ENCODE measurements around the gene PROZ.

PROZ gene

DNA sequence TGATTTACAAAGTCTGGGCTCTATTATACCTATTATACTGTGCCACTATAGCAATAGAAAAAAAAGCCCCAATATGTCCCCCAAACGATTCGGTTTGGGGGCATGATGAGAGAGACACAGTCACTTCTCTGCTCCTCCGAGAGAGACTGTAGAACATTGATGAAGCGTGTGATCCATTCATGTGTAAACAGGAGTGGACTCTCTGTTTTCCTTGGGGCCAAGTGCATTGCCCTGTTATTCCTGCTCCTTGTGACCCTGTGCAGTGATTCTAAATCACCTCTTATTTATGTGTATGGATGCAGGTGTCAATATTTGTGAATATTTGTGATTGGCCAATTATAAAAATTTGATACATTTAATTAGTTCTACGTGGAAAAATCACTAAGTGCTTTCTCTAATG is 18.9 kb upstream of the PROZ start:
- in situ Hi-C loops (cut with HindIII; ENCODE audit: low sequenced_read_pairs) = loop anchor here (10.0 kb wide), 1 partner anchor 55 kb away; no protein-coding TSS in a partner anchor

- in situ Hi-C loops (cut with HindIII; ENCODE audit: low sequenced_read_pairs) = no loop called here
Observed at GRCh38 chr13:113140677-113141600, 17.5 kb upstream of the PROZ start.

DNA sequence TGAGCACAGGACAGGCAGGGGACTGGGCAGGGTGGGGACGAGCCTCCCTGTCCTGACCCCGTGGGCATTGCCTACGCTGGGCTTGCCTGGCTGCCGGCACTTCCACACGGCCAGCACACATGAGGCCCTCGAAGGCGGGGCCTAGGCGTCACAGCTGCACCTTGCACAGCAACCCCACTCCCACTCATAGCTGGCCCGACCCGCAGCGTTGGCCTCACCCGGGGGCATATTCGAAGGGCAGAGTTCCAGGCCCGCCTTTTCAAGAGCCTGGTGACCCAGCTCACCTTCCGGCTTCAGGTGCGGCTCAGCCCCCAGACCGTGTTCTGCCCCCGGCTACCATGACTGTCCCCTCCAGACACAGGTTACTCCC is 16.9 kb upstream of the PROZ start:
- in situ Hi-C loops (cut with HindIII; ENCODE audit: low sequenced_read_pairs) = no loop called here

DNA sequence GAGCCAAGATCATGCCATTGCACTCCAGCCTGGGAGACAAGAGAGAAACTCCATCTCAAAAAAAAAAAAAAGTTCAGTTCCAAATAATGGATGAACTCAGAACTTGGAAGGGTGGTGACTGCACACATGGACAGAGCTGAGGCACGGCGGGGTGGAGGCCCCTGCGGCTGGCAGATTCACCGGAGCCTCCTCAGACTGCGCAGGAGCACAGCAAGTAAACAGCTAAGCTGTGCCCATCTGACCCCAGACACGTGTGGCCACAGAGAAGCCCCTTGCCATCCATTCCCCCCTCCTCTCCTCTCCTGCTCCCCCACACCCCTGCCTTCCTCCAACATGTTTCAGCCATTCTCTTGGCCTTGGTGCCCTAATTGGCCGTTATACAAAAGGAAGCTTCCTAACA is 15.6 kb upstream of the PROZ start:
- in situ Hi-C loops (cut with HindIII; ENCODE audit: low sequenced_read_pairs) = no loop called here

DNA sequence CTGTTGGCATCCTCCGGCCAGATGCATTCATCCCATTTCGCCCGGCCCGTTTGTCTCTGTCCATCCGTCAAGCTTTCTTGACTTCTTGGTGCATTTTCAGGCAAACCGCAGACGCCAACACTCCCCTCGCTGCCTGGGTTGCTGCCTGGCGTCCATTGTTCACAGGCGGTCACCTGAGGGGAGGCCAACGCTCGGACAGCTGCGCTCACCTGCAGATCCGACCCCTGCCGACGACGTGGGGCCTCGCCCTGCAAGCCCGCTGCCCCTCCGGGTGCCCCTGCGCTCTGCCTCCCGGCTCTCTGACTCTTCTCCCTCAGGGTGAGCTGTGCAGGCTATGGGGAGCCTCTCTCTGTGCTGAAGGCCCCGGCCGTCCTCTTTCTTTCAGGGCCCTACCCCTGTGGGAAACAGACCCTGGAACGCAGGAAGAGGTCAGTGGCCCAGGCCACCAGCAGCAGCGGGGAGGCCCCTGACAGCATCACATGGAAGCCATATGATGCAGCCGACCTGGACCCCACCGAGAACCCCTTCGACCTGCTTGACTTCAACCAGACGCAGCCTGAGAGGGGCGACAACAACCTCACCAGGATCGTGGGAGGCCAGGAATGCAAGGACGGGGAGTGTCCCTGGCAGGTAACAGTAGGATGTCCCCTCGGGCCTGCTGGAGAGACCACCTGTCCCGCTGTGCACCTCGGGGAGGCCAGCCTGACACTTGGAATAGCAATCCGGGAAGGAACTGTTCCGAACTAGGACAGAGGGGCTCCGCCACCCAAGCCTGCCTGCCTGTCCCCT is 14.8 kb upstream of the PROZ start:
- in situ Hi-C loops (cut with HindIII; ENCODE audit: low sequenced_read_pairs) = no loop called here

- in situ Hi-C loops (cut with HindIII; ENCODE audit: low sequenced_read_pairs) = no loop called here
Observed at GRCh38 chr13:113144255-113144629, 14.2 kb upstream of the PROZ start.

GRCh38 chr13:113145496-113145895 is 13.0 kb upstream of the PROZ start:
- in situ Hi-C loops (cut with HindIII; ENCODE audit: low sequenced_read_pairs) = no loop called here

DNA sequence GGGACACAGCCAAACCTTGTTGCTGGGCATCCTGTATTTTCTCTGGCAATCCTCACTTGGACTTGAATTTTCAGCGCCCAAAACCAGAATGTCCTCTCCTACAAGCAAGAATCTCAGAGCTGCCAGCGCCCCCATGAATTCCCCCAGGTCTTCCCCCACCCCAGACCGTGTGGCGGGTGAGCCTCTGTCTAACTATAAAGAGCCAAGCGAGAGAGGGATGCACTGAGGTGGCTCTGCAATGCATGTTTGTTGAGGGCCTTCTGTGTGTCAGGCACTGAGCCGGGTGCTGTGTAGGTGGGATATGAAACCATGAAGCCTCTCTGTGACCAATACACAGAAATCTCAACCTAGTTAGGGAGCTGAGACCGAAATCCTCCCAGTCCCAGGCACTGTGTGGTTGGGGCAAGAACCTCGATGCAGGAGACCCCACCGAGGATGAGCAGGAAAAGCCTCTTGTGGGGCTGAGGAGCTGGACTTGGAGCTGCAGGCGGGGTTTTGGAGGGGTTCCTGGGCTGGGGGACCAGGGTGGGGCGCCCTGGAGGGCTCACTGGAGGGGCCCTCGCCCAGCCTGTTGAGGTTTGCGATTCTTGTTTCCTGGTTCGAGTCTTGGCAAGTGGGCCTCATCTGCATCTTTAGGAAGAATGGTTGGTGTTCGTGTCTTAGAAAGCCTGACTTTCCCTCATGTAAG is 12.4 kb upstream of the PROZ start:
- in situ Hi-C loops (cut with HindIII; ENCODE audit: low sequenced_read_pairs) = no loop called here

DNA sequence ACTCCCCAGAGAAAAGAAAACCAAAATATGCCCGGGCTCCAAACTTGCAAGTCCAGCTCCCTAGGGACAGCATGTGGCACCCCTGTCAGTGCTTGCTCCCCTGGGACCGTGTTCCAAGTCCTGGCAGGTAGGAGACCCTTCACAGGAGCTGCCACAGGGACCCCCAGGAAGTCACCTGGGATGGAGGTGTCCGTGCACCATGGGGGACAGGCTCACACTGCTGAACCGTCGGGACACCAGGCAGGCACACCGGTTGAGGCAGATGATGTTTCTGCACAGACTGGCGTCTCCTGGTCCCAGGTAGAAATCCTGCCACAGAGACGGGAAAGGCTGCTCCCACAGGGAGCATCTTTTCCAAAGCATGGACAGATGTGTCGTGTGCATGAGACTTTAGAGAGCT is 11.7 kb upstream of the PROZ start:
- in situ Hi-C loops (cut with HindIII; ENCODE audit: low sequenced_read_pairs) = no loop called here

DNA sequence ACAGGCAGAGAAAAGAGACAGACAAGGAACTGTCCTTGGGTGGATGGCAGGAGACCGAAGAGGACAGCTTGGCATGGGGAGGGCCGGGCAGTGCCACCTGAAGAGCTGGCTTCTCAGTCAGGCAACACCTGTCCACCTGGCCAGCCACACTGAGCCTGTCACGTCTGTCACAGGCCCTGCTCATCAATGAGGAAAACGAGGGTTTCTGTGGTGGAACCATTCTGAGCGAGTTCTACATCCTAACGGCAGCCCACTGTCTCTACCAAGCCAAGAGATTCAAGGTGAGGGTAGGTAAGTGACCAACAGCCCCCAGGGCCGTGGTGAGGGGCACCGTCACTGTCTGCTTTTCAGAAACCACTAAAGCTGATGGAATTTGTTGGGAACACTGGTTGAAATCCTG is 11.2 kb upstream of the PROZ start:
- in situ Hi-C loops (cut with HindIII; ENCODE audit: low sequenced_read_pairs) = no loop called here

GRCh38 chr13:113148407-113148806 is 10.0 kb upstream of the PROZ start:
- in situ Hi-C loops (cut with HindIII; ENCODE audit: low sequenced_read_pairs) = no loop called here

- in situ Hi-C loops (cut with HindIII; ENCODE audit: low sequenced_read_pairs) = no loop called here
Observed at GRCh38 chr13:113148940-113149503, 9.4 kb upstream of the PROZ start.

GRCh38 chr13:113149711-113150549 is 8.5 kb upstream of the PROZ start:
- in situ Hi-C loops (cut with HindIII; ENCODE audit: low sequenced_read_pairs) = no loop called here

- in situ Hi-C loops (cut with HindIII; ENCODE audit: low sequenced_read_pairs) = no loop called here
Observed at GRCh38 chr13:113150550-113151365, 7.7 kb upstream of the PROZ start.

GRCh38 chr13:113151745-113152690 is 6.4 kb upstream of the PROZ start:
- in situ Hi-C loops (cut with HindIII; ENCODE audit: low sequenced_read_pairs) = no loop called here

- in situ Hi-C loops (cut with HindIII; ENCODE audit: low sequenced_read_pairs) = no loop called here
Observed at GRCh38 chr13:113152691-113152983, 5.8 kb upstream of the PROZ start.

GRCh38 chr13:113152984-113153809 is 5.3 kb upstream of the PROZ start:
- in situ Hi-C loops (cut with HindIII; ENCODE audit: low sequenced_read_pairs) = no loop called here

Data from DLD1 (cell line).